HG02852 (cell line): ENCODE measurements around the gene BUB1B.
"Not testable (repeated sequence)": the region's sequence is repeated elsewhere in the genome, so short reads cannot be mapped to it uniquely, and the experiment has no call there.

Source experiments
- ATAC-seq: cut with Tn5 transposase; IDR thresholded peaks from one replicate; pipeline ENCODE4 v1.9.1; 2021; ENCODE audit warnings: mild to moderate bottlenecking, moderate library complexity; ENCODE audit not compliant: unreplicated experiment

The BUB1B gene

GRCh38 chr15:40160689-40161688 is at the start of gene BUB1B:
Gene BUB1B, plus strand, starts transcription at chr15:40161069. Its CDS starts 152 bp downstream, at chr15:40161221.
- peak; percentile 78 for ATAC-seq

DNA sequence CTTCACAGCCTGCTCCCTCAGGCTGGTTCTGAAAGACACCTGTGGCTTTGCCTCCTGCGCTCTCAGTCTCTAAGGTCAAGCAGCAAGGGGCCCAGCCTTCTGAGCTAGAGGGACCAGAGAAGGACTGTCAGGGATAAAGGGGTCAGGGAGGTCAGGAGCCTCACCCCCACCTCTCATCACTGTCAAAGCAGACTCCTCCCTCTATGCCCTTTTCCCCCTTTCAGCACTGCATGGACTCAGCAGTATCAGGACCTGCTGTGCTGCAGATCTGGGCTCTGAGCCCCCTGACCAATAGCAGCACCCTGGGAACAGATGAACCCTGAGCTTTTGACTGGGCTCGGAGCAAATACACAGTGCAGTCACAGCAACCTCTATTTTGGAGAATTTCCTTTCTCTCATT is 49.0 kb upstream of the BUB1B start:
- no peak for ATAC-seq

- no peak for ATAC-seq
Measured at GRCh38 chr15:40112789-40113188, 48.1 kb upstream of the BUB1B start.

DNA sequence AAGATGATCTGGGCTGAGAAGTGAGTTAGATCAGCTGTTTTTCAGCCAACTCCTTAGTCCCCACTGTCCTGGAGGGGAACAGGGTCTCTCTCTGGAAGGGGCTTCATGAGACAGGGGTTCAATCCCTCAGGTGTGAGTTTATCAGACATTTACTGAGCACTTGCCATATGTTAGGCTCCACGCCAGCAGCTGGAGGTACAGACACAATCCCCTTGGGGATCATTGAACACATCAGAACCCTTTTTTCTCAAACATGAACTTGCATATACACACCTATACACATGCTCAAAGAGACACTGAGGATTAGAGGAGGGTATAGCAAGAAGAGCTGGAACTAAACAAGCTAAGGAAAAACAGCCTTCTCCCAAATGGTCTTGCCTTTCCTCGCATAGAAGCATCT is 46.7 kb upstream of the BUB1B start:
- ATAC-seq = no peak

DNA sequence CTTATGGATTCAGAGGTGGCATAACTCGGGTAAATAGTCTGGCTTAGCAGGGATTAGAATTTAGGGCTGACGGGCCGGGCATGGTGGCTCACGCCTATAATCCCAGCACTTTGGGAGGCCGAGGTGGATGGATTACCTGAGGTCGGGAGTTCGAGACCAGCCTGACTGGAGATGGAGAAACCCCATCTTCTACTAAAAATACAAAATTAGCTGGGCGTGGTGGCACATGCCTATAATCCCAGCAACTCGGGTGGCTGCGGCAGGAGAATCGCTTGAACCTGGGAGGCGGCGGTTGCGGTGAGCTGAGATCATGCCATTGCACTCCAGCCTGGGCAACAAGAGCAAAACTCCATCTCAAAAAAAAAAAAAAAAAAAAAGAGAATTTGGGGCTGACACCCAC is 45.8 kb upstream of the BUB1B start:
- ATAC-seq = not testable (repeated sequence)

GRCh38 chr15:40115670-40116093 is 45.2 kb upstream of the BUB1B start:
- peak; percentile 90 for ATAC-seq

- no peak for ATAC-seq
Measured at GRCh38 chr15:40118473-40118872, 42.4 kb upstream of the BUB1B start.

DNA sequence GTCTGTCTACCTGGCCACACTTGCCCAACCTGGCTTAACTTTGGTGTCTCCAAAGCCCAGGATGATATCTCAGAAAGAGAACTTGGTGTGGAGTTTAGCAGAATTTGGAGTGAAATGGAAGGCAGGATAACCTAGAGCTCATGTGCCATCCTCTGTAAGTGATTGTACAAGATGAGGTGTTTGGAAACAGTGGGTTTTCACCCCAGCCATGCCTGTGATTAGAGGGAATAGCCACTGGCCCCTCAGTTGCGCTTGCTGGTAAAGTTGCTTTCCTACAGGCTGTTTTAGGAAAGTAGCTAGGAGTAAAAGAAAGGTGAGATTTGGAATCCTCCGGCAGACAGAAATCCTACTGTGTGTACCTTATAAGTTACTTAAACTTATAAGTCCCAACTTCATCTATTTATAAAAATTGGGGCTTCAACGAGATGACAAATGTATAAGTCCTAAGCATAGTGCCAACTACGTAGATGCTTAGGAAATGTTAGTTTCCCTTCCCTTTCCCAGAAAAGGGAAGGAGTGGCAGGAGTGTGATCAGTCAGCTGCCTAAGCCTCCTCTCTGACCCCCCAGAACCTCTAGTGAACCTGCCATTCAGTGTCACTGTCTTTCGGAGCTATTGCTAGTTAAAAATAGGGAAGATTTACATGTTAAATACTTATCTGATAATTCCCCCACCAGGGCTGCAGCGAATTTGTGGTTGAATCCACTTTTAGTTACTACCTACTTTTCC is 38.8 kb upstream of the BUB1B start:
- ATAC-seq = no peak

- ATAC-seq = not testable (repeated sequence)
Measured at GRCh38 chr15:40122989-40123388, 37.9 kb upstream of the BUB1B start.

- not testable (repeated sequence) for ATAC-seq
Measured at GRCh38 chr15:40123863-40124262, 37.0 kb upstream of the BUB1B start.

DNA sequence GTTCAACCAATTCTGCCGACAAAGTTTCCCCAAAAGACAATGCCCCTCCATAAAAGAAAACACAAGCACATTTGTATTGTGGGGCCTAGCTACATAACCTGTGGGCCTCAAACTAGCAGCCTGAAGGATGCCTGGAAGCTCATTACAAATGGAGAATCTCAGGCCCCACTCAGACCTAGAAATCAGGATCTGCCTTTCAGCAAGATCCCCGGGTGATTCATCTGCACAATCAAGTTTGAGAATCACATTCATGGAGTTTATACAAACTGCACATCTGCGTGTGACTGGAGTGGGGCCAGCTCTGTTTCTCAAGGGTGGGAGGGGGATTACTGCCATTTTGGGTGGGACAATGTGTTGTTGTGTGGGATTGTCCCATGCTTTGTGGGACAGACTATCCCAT is 36.5 kb upstream of the BUB1B start:
- not testable (repeated sequence) for ATAC-seq

DNA sequence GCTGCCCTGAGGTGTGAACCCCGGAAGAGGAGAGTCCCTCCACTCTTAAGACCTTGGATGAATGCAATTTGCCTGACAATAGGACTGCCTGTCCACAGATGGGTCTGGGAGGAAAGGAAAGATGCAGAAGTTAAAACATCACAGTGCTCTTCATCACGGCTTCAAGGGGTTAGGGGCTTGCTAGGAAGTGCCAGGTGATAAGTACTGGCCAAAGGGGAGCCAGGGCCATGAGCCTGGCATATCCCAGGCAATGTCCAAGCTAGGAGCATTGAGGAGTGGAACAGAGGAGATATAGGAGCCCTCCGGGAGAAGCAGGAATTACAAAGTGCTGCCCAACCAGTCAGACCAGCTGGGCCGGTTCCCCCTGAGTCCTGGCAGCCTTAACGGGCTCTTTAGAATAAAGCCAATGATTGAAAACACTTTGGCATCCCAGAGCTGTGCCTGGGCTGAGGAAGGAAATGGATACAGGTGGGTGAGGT is 36.0 kb upstream of the BUB1B start:
- not testable (repeated sequence) for ATAC-seq

DNA sequence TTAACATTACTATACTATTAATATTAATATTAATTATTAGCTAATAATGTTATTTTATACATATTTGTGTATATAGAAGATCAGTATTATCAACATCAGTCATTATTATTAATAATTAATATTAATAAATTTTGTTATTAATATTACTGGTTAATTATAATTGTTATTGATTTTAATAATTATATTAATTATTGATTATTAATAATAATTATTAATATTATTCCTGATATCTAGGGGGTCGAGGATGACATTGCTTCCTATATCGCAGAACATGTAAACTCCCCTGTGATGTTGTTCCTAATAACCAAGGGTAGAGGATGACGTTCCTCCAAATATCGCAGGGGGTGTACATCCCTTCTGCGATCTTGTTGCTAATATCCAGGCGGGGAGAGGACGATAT is 34.9 kb upstream of the BUB1B start:
- no peak for ATAC-seq

GRCh38 chr15:40128766-40129660 is 31.9 kb upstream of the BUB1B start:
- ATAC-seq = no peak

GRCh38 chr15:40130118-40130517 is 30.8 kb upstream of the BUB1B start:
- ATAC-seq = no peak

DNA sequence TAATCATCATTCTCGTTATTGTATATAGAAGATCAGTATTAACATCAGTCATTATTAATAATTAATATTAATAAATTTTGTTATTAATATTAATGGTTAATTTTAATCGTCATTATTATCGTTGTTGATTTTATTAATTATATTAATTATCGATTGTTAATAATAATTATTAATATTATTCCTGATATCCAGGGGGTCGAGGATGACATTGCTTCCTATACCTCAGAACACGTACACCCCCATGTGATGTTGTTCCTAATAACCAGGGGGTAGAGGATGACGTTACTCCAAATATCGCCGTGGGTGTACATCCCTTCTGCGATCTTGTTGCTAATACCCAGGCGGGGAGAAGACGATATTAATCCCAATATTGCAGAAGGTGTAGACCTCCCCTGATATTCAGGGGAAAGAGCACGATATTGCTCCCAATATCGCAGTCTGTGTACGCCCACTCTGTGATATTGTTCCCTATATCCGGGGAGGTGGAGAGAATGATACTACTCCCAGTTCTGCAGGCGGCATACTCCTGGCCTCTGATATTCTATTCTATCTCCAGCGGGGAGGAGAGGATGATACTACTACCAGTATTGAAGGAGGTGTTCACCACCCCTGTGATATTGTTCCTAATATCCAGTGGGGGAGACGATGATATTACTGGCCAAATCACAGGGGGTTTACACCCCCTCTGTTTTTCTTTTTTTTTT is 29.9 kb upstream of the BUB1B start:
- ATAC-seq = no peak

DNA sequence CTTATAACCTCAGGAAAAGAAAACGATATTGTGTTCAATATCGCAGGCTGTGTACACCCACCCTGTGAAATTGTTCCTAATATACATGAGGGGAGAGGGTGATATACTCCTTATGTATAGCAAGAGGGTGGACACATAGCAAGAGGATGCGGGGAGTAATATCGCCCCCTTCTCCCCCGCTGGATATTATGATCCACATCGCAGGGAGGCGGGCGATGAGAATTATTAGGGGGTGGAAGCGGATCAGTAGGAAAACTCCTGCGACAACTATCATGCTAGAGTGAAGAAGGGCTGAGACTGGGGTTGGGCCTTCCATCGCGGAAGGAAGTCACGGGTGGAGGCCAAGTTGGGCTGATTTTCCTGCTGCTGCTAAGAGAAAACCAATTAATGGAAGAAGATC is 27.3 kb upstream of the BUB1B start:
- no peak for ATAC-seq

GRCh38 chr15:40134885-40135284 is 26.0 kb upstream of the BUB1B start:
- no peak for ATAC-seq

DNA sequence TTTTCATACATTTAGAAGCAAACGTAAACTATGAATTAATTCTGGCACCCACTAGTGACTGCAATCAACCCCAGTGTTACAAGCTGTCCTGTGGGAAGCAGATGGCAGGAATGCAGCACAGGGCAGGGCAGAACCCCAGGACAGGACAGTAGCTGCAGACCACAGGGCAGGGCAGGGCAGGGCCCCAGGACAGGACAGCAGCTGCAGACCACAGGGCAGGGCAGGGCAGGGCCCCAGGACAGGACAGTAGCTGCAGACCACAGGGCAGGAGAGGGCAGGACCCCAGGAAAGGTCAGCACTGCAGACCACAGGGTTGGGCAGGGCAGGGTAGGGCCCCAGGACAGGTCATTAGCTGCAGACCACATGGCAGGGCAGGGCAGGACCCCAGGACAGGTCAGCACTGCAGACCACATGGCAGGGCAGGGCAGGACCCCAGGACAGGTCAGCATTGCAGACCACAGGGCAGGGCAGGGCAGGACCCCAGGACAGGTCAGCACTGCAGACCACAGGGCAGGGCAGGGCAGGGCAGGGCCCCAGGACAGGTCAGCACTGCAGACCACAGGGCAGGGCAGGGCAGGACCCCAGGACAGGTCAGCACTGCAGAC is 24.9 kb upstream of the BUB1B start:
- not testable (repeated sequence) for ATAC-seq
